H9 (cell line): ENCODE measurements around the gene TNS2. TPM values are rescaled to one million over a fixed set of nuclear protein-coding genes. Genes with fewer than 3 reads are reported as not detected.

Experiments used
- DNase-seq: peaks from one replicate; pipeline ENCODE4 v3.0.0-alpha.2; 2017
- H2AFZ ChIP-seq: one replicate; pipeline ENCODE4 v1.6.1; 2013; ENCODE audit warnings: mild to moderate bottlenecking, low read length, control low read depth, moderate library complexity
- H2AK5ac ChIP-seq: 2 replicates; pipeline ENCODE4 v1.6.1; 2013; ENCODE audit warnings: low read length, control low read depth, mixed read lengths; ENCODE audit not compliant: insufficient read length
- H2BK120ac ChIP-seq: one replicate; pipeline ENCODE4 v1.6.1; 2013; ENCODE audit warnings: low read depth, mild to moderate bottlenecking, low read length, control low read depth, inconsistent platforms; ENCODE audit not compliant: poor library complexity, severe bottlenecking
- H2BK12ac ChIP-seq: 2 replicates; pipeline ENCODE4 v1.6.1; 2013; ENCODE audit warnings: low read length, control low read depth, mixed read lengths, low read depth; ENCODE audit not compliant: insufficient read length
- H2BK15ac ChIP-seq: 2 replicates; pipeline ENCODE4 v1.6.1; 2013; ENCODE audit warnings: low read depth, low read length, control low read depth
- H2BK20ac ChIP-seq: one replicate; pipeline ENCODE4 v1.6.1; 2013; ENCODE audit warnings: low read depth, mild to moderate bottlenecking, low read length, control low read depth, inconsistent platforms; ENCODE audit not compliant: poor library complexity, severe bottlenecking
- H2BK5ac ChIP-seq: 2 replicates; pipeline ENCODE4 v1.6.1; 2013; ENCODE audit warnings: low read length, control low read depth, mixed read lengths; ENCODE audit not compliant: insufficient read length
- H3K14ac ChIP-seq: 2 replicates; pipeline ENCODE4 v1.6.1; 2013; ENCODE audit warnings: low read length, control low read depth; ENCODE audit not compliant: insufficient read depth
- H3K18ac ChIP-seq: 2 replicates; pipeline ENCODE4 v1.6.1; 2013; ENCODE audit warnings: low read depth, mild to moderate bottlenecking, mixed read lengths, low read length, control low read depth; ENCODE audit not compliant: insufficient read length
- H3K23ac ChIP-seq: 2 replicates; pipeline ENCODE4 v1.6.1; 2013; ENCODE audit warnings: low read length, control low read depth, mixed read lengths, low read depth; ENCODE audit not compliant: insufficient read length
- H3K23me2 ChIP-seq: 2 replicates; pipeline ENCODE4 v1.6.1; 2013; ENCODE audit warnings: low read depth, mild to moderate bottlenecking, mixed read lengths, low read length, control low read depth; ENCODE audit not compliant: insufficient read length, poor library complexity, severe bottlenecking
- H3K27ac ChIP-seq: 2 replicates; pipeline ENCODE4 v1.5.1; 2013; ENCODE audit warnings: low read length, control low read depth, mixed read lengths, low read depth; ENCODE audit not compliant: insufficient read length
- H3K27me3 ChIP-seq: 2 replicates; pipeline ENCODE4 v1.6.1; 2013; ENCODE audit warnings: low read length, control low read depth, inconsistent platforms; ENCODE audit not compliant: insufficient read depth
- H3K4ac ChIP-seq: 2 replicates; pipeline ENCODE4 v1.6.1; 2013; ENCODE audit warnings: low read depth, mild to moderate bottlenecking, control low read depth, inconsistent platforms, low read length, moderate library complexity
- H3K4me1 ChIP-seq: 2 replicates; pipeline ENCODE4 v1.6.1; 2013; ENCODE audit warnings: low read length, control low read depth, inconsistent platforms; ENCODE audit not compliant: insufficient read depth
- H3K4me2 ChIP-seq: 2 replicates; pipeline ENCODE4 v1.6.1; 2013; ENCODE audit warnings: low read length, control low read depth, mixed read lengths; ENCODE audit not compliant: insufficient read length, insufficient read depth
- H3K56ac ChIP-seq: 2 replicates; pipeline ENCODE4 v1.6.1; 2013; ENCODE audit warnings: low read depth, mild to moderate bottlenecking, mixed read lengths, low read length, control low read depth; ENCODE audit not compliant: insufficient read length
- H3K79me1 ChIP-seq: 2 replicates; pipeline ENCODE4 v1.6.1; 2013; ENCODE audit warnings: low read depth, mild to moderate bottlenecking, moderate library complexity, low read length, control low read depth, inconsistent platforms; ENCODE audit not compliant: insufficient read depth, poor library complexity, severe bottlenecking
- H3K79me2 ChIP-seq: 2 replicates; pipeline ENCODE4 v1.6.1; 2013; ENCODE audit warnings: low read length, control low read depth, inconsistent platforms; ENCODE audit not compliant: insufficient read depth
- H3K9ac ChIP-seq: 2 replicates; pipeline ENCODE4 v1.6.1; 2013; ENCODE audit warnings: low read length, control low read depth, mixed read lengths; ENCODE audit not compliant: insufficient read length; ENCODE audit errors: extremely low read depth
- H3K9me3 ChIP-seq: one replicate; pipeline ENCODE4 v1.6.1; 2013; ENCODE audit warnings: low read depth, low read length, inconsistent platforms; ENCODE audit not compliant: control insufficient read depth
- H3T11ph ChIP-seq: one replicate; pipeline ENCODE4 v1.6.1; 2013; ENCODE audit warnings: mild to moderate bottlenecking, low read length, control low read depth, inconsistent platforms
- H4K20me1 ChIP-seq: one replicate; pipeline ENCODE4 v1.6.1; 2013; ENCODE audit not compliant: control insufficient read depth, insufficient read length, insufficient read depth
- H4K5ac ChIP-seq: 2 replicates; pipeline ENCODE4 v1.6.1; 2013; ENCODE audit warnings: low read depth, mild to moderate bottlenecking, mixed read lengths, low read length, control low read depth; ENCODE audit not compliant: insufficient read length
- H4K8ac ChIP-seq: replicated peaks from 2 replicates; pipeline ENCODE4 v1.6.1; 2013; ENCODE audit warnings: low read length, control low read depth, mixed read lengths, low read depth; ENCODE audit not compliant: insufficient read length
- H4K91ac ChIP-seq: 2 replicates; pipeline ENCODE4 v1.6.1; 2013; ENCODE audit warnings: low read depth, mild to moderate bottlenecking, moderate library complexity, mixed read lengths, low read length, control low read depth; ENCODE audit not compliant: insufficient read length
- H3K27ac Mint-ChIP-seq, 3 experiments: 2 replicates in 2 of 3; 3 replicates in 1 of 3; pipeline ENCODE4 v1.8.0; 2020 to 2021; ENCODE audit warnings: mixed read lengths in 3 of 3, mild to moderate bottlenecking in 1 of 3, moderate library complexity in 1 of 3
- H3K27me3 Mint-ChIP-seq: 2 replicates; pipeline ENCODE4 v1.8.0; 2021; ENCODE audit warnings: low read depth, mild to moderate bottlenecking, moderate library complexity, mixed read lengths
- H3K36me3 Mint-ChIP-seq, 3 experiments: 2 replicates in 2 of 3; 3 replicates in 1 of 3; pipeline ENCODE4 v1.8.0; 2020 to 2021; ENCODE audit warnings: low read depth in 3 of 3, mixed read lengths in 3 of 3; ENCODE audit not compliant: insufficient read depth in 1 of 3
- H3K4me1 Mint-ChIP-seq, 2 experiments: 2 replicates each; pipeline ENCODE4 v1.8.0; 2020; ENCODE audit warnings: mixed read lengths in 2 of 2
- H3K4me3 Mint-ChIP-seq, 2 experiments: 2 replicates in 1 of 2; 3 replicates in 1 of 2; pipeline ENCODE4 v1.8.0; 2020 to 2021; ENCODE audit warnings: mild to moderate bottlenecking in 2 of 2, mixed read lengths in 2 of 2, moderate library complexity in 1 of 2
- H3K9me3 Mint-ChIP-seq, 2 experiments: 2 replicates in 1 of 2; 3 replicates in 1 of 2; pipeline ENCODE4 v1.8.0; 2020; ENCODE audit warnings: mild to moderate bottlenecking in 2 of 2, mixed read lengths in 2 of 2, moderate library complexity in 1 of 2
- CTCF ChIP-seq: fragments of 200-600 bp; sonication (generic); conservative IDR thresholded peaks from 3 replicates; pipeline ENCODE4 v1.8.0; 2021; ENCODE audit warnings: antibody characterized with exemption, mild to moderate bottlenecking
- WGBS: extraction: QIAGEN DNeasy Blood & Tissue Kit; methylation state at CpG from one replicate; pipeline ENCODE4 v1.1.7; 2013; ENCODE audit warnings: missing lambda C conversion rate, low lambda C conversion rate, mixed read lengths; ENCODE audit not compliant: insufficient read length; ENCODE audit errors: extremely low coverage; 5-methylcytosine and 5-hydroxymethylcytosine counted together
- total RNA-seq: library from RNA; stranded (reverse); gene quantifications from 2 replicates; pipeline ENCODE4 v1.2.1, GENCODE V29; 2021

Gene TNS2
- total RNA-seq, 1 experiment from 2014 or later: 4.5 TPM

DNA sequence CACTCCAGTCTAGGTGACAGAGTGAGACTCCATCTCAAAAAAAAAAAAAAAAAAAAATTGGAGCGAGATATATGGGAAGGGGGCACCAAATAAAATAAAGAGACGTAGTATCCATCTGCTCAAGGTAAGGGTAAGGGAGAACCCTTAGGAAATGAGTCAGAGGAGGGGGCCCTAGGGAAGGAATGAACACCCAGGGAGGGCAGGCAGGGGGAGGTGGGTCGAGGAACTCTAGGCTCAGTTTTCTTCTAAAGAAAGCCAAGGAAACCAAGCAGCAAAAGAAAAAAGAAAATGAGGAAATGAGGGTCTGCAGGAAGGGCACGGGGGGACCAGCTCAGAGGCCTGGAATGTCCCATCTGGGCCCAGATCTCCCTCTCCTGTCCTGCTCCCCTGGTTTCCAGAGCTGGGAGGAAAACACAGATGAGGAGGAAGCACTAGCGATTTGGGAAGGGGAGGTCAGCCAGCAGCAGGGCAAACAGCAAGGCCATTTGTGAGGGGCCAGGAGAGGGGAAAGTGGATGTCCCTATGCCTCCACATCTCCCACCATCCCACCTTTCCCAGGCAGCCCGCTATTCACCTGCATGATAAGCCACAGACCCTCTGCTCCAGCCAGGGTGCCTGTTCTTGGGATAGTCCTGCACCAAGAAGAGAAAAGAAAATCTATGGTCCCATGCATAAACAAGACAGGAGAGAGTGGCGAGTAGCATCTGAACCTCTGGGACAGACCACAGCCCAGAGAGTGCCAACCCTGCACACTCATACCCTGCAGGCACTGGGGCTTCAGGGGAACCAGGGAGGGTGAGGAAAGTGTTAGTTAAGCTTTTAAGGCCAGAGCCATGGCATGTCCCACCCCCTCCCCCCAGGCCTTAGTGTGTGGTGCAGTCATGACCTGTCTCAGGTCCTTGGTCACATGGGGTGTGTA lies 17.5 kb downstream of the TNS2 start:
- Mint-ChIP-seq H3K27ac (peak overlapping the region in 1 of 3 experiments; percentile 44; a peak in 1 of 7 replicates), H3K4me3 (no peak overlapping the region), H3K4me1 (peaks cover 40% of the 10 kb centered on the region in 2 experiments), H3K9me3 (no peaks in the 10 kb centered on the region), H3K36me3 (peaks cover 2 to 8% (median 4%) of the 10 kb centered on the region in 3 experiments; a peak in 4 of 7 replicates), H3K27me3 (peaks cover 17% of the 10 kb centered on the region)
- no peak overlapping the region for H3K14ac ChIP-seq
- no peak overlapping the region for H3K56ac ChIP-seq
- H2AK5ac ChIP-seq: no peak overlapping the region
- no peak overlapping the region for H2BK5ac ChIP-seq
- no peak overlapping the region for H3T11ph ChIP-seq
- H3K4me1 ChIP-seq: peaks cover 3% of the 10 kb centered on the region; the same call in 1 of the 2 replicates
- H3K18ac ChIP-seq: no peak overlapping the region
- H2AFZ ChIP-seq: no peak overlapping the region
- H4K5ac ChIP-seq: no peak overlapping the region
- H3K4me2 ChIP-seq: no peak overlapping the region
- H4K20me1 ChIP-seq: no peaks in the 10 kb centered on the region
- TF ChIP-seq CTCF: no peak
- H3K9me3 ChIP-seq: no peaks in the 10 kb centered on the region
- no peak overlapping the region for H3K9ac ChIP-seq
- no peak overlapping the region for H2BK12ac ChIP-seq
- H2BK120ac ChIP-seq: no peak overlapping the region
- H4K91ac ChIP-seq: no peak overlapping the region
- no peaks in the 10 kb centered on the region for H3K79me2 ChIP-seq
- no peak overlapping the region for H3K4ac ChIP-seq
- no peak overlapping the region for H2BK15ac ChIP-seq
- H4K8ac ChIP-seq: no peak overlapping the region
- H3K23me2 ChIP-seq: no peaks in the 10 kb centered on the region
- no peak overlapping the region for H2BK20ac ChIP-seq
- no CpG with 5 or more reads among the region's 7 CpGs for WGBS
- H3K27ac ChIP-seq: no peak overlapping the region
- no peaks in the 10 kb centered on the region for H3K79me1 ChIP-seq
- H3K23ac ChIP-seq: no peak overlapping the region
- no peak for DNase-seq
- peaks cover 2% of the 10 kb centered on the region; the same call in 1 of the 2 replicates for H3K27me3 ChIP-seq
